GM06990 (cell line): Measurements from ENCODE around the gene YWHAB.

Source experiments
- DNase-seq: peaks from one replicate; pipeline ENCODE4 v3.0.0-alpha.2; 2011; ENCODE audit not compliant: insufficient read length; ENCODE audit errors: extremely low read depth
- H3K27me3 ChIP-seq: replicated peaks from 2 replicates; pipeline ENCODE4 v1.6.0; 2011; ENCODE audit warnings: low read length; ENCODE audit not compliant: control insufficient read depth, insufficient read depth
- H3K36me3 ChIP-seq: 2 replicates; pipeline ENCODE4 v1.5.1; 2011; ENCODE audit warnings: low read length; ENCODE audit not compliant: control insufficient read depth, insufficient read depth
- H3K4me3 ChIP-seq: replicated peaks from 2 replicates; pipeline ENCODE4 v1.5.1; 2011; ENCODE audit warnings: low read depth, mild to moderate bottlenecking, control low read depth, low read length
- TF ChIP-seq, protein P1 (sequence below): IDR thresholded peaks from 2 replicates; pipeline ENCODE4 v1.5.1; 2011; ENCODE audit warnings: low read length, control low read depth, mild to moderate bottlenecking, inconsistent platforms; ENCODE audit not compliant: insufficient read depth, poor library complexity, severe bottlenecking

YWHAB gene

DNA sequence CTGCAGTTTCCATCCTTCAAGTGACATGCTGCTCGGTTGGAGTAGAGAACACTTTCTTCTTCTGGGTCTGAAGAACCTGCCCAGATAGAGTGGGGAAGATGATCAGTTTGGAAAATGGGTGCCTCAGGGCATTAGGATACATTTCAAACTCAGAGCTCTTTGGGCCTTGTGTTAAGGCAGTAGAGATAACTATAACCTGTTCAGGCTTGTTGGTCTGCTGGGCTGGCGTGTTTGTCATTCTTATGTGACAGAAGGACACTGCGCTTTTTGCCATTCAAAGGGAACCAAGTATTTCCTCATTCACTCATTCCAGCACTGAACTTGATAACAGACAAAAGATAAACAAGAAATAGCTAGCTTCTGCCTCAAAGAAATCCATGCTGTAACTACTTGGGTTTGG lies 70.9 kb downstream of the YWHAB start:
- no peak for DNase-seq
- TF ChIP-seq, protein P1, sequence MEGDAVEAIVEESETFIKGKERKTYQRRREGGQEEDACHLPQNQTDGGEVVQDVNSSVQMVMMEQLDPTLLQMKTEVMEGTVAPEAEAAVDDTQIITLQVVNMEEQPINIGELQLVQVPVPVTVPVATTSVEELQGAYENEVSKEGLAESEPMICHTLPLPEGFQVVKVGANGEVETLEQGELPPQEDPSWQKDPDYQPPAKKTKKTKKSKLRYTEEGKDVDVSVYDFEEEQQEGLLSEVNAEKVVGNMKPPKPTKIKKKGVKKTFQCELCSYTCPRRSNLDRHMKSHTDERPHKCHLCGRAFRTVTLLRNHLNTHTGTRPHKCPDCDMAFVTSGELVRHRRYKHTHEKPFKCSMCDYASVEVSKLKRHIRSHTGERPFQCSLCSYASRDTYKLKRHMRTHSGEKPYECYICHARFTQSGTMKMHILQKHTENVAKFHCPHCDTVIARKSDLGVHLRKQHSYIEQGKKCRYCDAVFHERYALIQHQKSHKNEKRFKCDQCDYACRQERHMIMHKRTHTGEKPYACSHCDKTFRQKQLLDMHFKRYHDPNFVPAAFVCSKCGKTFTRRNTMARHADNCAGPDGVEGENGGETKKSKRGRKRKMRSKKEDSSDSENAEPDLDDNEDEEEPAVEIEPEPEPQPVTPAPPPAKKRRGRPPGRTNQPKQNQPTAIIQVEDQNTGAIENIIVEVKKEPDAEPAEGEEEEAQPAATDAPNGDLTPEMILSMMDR, result no peak
- Histone ChIP-seq H3K27me3 (no peaks in the 10 kb centered on the region), H3K36me3 (peaks cover 20% of the 10 kb centered on the region), H3K4me3 (no peak overlapping the region)
